ENCODE results near the gene LKAAEAR1. TPM values are rescaled to one million over a fixed set of nuclear protein-coding genes. Genes with fewer than 3 reads are reported as not detected.

LKAAEAR1 gene
- total RNA-seq, 3 donors from 2014 or later = 0.64 TPM; not detected in 2

DNA sequence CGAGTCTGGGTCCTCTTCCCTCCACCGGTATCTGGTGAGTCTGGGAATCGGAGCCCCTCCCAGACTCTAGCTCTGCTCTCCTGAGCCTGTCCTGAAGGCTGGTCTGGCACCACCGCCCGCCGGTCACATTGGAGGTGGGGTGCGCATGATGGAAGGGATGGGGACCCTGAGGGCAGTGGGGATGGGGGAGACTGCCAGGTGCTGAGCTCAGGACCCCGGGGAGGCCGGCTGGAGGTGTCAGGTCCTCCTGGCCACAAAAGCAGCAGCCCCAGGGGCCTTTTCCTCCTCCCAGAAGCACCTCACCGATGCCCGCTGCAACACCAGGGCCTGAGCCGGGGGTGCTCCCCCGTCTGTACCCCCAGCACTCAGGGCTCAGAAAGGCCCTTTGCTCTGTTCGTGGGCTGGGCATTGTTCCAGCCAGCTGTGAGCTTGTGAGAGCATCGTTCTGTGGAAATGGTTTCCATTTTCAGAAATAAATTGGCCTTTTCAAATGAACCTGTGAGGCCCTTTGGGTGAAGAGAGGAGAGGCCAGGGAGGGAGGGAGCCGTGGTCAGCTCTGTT lies 25.7 kb upstream of the LKAAEAR1 start:
- H3K9me3 ChIP-seq = no peaks in the 10 kb centered on the region
- no peaks in the 10 kb centered on the region for H3K36me3 ChIP-seq
- intact Hi-C loops (cut with DNase I; ENCODE audit: low total_unique reads) = no loop called here
- H3K27ac ChIP-seq = no peak overlapping the region
- H3K4me1 ChIP-seq = no peaks in the 10 kb centered on the region
- no peak overlapping the region for H3K4me3 ChIP-seq
- TF ChIP-seq POLR2AphosphoS5 (IDR thresholded peaks at IDR 0.05) (no peak), CTCF (IDR thresholded peaks at IDR 0.05) (no peak), POLR2A (IDR thresholded peaks at IDR 0.05) (no peak)
- DNase-seq (ENCODE audit: low spot score in 2 of 2) = peak in 1 of 2 donors; percentile 31
- H3K27me3 ChIP-seq = peaks cover 0 to 3% of the 10 kb centered on the region in 2 donors

DNA sequence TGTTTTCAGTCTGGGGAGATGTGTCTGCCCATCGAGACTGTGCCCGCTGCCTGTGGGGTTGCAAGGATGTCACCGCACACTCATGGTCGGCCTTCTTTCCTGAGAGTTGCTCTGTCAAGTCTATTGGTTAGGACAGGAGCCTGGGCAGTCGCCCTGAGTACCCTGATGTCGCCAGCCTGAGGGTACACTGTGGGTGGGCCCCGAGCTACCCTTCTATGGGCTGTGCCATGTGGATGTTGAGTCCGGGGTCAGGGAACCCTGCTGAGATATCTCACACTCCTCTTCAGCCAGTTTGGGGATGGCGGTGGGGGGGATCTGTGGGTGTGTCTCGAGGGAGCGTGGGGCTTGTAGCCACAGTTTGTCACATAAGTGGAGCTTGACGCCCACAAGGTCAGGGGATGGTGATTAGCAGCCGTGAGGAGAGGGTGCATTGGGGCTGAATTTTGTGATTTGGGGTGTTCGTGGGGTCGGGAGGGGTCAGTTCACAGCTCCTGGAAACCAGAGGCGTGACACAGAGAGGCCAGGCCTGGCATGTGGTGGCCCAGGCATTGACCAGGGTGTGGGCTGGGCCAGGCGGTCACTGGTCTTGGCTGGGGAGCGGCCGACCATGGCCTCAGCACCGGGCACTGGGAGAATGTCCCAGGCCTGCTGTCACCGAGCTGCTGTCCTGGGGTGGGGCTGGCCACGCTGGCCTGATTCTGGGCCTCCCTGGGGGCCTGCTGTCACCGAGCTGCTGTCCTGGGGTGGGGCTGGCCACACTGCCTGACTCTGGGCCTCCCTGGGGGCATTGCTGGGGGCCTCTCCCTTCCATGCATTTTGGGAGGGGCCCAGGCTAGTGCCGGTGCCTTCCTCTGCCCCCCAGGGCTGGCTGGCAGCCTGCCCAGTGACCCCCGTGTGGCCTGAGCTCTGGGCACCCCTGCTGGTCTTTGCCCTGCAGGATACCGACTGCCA lies 24.8 kb upstream of the LKAAEAR1 start:
- Histone ChIP-seq H3K4me1 (no peaks in the 10 kb centered on the region), H3K36me3 (no peaks in the 10 kb centered on the region), H3K27me3 (peaks cover 0 to 6% of the 10 kb centered on the region in 2 donors), H3K4me3 (no peak overlapping the region), H3K27ac (no peak overlapping the region), H3K9me3 (no peaks in the 10 kb centered on the region)
- TF ChIP-seq POLR2A (IDR thresholded peaks at IDR 0.05) (no peak), POLR2AphosphoS5 (IDR thresholded peaks at IDR 0.05) (no peak), CTCF (IDR thresholded peaks at IDR 0.05) (no peak)
- intact Hi-C loops (cut with DNase I; ENCODE audit: low total_unique reads) = no loop called here
- peak in 1 of 2 donors; percentile 16 for DNase-seq (ENCODE audit: low spot score in 2 of 2)

DNA sequence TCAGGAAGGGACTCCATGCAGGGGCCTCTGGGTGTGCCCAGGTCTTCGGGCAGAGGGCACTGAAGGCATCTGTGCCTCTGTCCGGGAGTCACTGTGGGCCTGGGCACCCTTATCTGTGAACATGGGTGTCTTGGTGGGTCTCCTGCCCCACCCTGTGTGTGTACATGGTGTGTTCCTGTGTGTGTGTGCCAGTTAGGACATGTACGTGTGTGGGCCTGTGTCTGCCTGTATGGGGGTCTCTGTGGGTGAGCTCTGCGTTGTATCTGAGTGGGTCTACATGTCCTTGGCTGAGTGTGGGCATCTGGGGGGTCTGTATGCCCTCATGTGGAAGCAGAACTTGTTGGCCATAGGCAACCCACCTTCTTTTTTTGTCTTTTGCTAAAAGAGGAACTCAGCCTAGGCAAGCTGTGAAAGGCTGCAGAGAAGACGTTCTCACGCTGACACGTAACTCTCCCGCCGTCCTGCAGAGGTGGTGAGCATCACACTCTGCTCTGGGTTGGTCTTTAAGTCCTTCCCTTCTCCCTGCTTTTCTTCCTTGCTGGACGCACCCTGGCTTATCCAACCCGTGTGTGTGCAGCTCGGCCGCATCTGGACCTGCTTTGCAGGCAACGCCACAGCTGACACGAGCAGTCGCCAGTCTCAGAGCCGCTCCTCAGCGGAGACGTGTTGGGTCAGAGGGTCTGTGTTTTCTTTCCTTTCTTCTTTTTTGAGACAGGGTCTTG lies 23.7 kb upstream of the LKAAEAR1 start:
- Histone ChIP-seq H3K27ac (no peak overlapping the region), H3K36me3 (no peaks in the 10 kb centered on the region), H3K9me3 (no peaks in the 10 kb centered on the region), H3K4me3 (no peak overlapping the region), H3K4me1 (no peaks in the 10 kb centered on the region), H3K27me3 (peaks cover 0 to 16% of the 10 kb centered on the region in 2 donors)
- TF ChIP-seq CTCF (IDR thresholded peaks at IDR 0.05) (no peak), POLR2AphosphoS5 (IDR thresholded peaks at IDR 0.05) (no peak), POLR2A (IDR thresholded peaks at IDR 0.05) (no peak)
- DNase-seq (ENCODE audit: low spot score in 2 of 2) = no peak
- intact Hi-C loops (cut with DNase I; ENCODE audit: low total_unique reads) = no loop called here

DNA sequence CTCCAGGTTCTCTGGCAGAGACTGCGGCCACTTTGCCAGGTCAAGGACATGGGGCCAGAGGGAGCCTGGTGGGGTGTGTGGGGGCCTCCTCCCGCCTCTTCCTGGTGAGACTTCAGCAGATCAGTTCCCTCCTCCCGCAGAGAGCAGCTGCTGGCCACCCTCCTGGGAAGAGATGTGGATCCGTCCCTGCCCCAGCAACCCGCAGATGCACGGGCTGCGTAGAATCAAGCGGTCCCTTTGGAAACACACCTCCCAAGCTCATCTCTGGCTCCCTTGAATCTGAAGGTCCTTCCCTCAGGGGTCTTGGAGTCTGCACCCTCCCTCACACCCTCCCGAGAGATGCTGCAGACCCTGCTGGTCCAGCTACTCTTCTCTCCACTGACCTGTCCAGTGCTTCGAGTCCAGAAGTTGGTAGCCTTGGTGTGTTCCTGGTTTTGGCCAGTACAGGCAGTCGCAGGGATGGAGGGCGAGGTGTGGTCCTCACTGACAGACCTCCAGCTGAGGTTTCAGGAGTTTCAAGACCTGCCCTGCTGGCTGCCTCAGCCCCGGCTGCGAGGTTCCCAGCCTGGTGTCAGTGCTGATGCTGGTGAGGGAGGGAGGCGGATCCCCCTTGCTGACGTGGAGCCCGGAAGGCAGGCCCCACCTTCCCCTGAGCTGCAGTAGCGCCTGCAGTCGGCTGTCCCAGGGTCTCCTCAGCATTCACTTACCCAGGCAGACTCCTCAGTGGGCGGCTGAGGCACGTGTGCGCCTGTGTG lies 23.0 kb upstream of the LKAAEAR1 start, which contains the start of gene NPBWR2:
TSS of gene NPBWR2 (minus strand) at position 585 of the 755 bp plus-strand sequence. CDS start 734 bp downstream, outside the sequence.
- no peak within 1 kb of the TSS for H3K4me3 ChIP-seq
- TF ChIP-seq POLR2A (IDR thresholded peaks at IDR 0.05) (no peak), POLR2AphosphoS5 (IDR thresholded peaks at IDR 0.05) (no peak)
- no peak within 1 kb of the TSS for H3K27ac ChIP-seq
- no peaks in the 10 kb centered on the region for H3K9me3 ChIP-seq
- DNase-seq (ENCODE audit: low spot score in 2 of 2) = no peak
- H3K27me3 ChIP-seq = peaks cover 1 to 23% of the 10 kb centered on the region in 2 donors
- no peaks in the 10 kb centered on the region for H3K36me3 ChIP-seq
- no peaks in the 10 kb centered on the region for H3K4me1 ChIP-seq
- intact Hi-C loops (cut with DNase I; ENCODE audit: low total_unique reads) = no loop called here

GRCh38 chr20:64106435-64106961 lies 22.3 kb upstream of the LKAAEAR1 start:
- no peak for DNase-seq (ENCODE audit: low spot score in 2 of 2)
- H3K4me3 ChIP-seq = no peak overlapping the region
- peaks cover 5 to 30% of the 10 kb centered on the region in 2 donors for H3K27me3 ChIP-seq
- no peaks in the 10 kb centered on the region for H3K36me3 ChIP-seq
- no peak overlapping the region for H3K27ac ChIP-seq
- no peaks in the 10 kb centered on the region for H3K9me3 ChIP-seq
- intact Hi-C loops (cut with DNase I; ENCODE audit: low total_unique reads) = no loop called here
- TF ChIP-seq POLR2AphosphoS5 (IDR thresholded peaks at IDR 0.05) (no peak), POLR2A (IDR thresholded peaks at IDR 0.05) (no peak), CTCF (IDR thresholded peaks at IDR 0.05) (no peak)
- no peaks in the 10 kb centered on the region for H3K4me1 ChIP-seq

Measured in breast epithelium (tissue), 4 donors.